ENCODE data around the gene GPC6.

- TF ChIP-seq CTCF (IDR thresholded peaks at IDR 0.05) = no peak
- no peak for TF ChIP-seq POLR2AphosphoS5 (IDR thresholded peaks at IDR 0.05; ENCODE audit: insufficient read depth in 1 of 2, low read depth in 1 of 2)
Observed at GRCh38 chr13:93409001-93409400, 182.4 kb downstream of the GPC6 start.

Data from vagina (tissue), 2 donors.